NOMO-1 treated with dmso at 0.1 percent for 144 hours (cell line): ENCODE measurements around the gene KRR1.

Experiments
- DNase-seq: peaks from one replicate; lab custom pipeline; 2025; ENCODE audit not compliant: unreplicated experiment; lab: John Stamatoyannopoulos, UW

KRR1 gene

GRCh38 chr12:75511116-75512048 lies at the start of gene KRR1:
Gene KRR1, minus strand, starts transcription at chr12:75511609. Its CDS starts 12 bp downstream, at chr12:75511597.
- DNase-seq, result peak; percentile 93

GRCh38 chr12:75560167-75560566 lies 48.8 kb upstream of the KRR1 start:
- no peak for DNase-seq

- DNase-seq, result no peak
These were observed 46.9 kb upstream of the KRR1 start for GRCh38 chr12:75558287-75558686.

- DNase-seq, result no peak
These were observed 45.0 kb upstream of the KRR1 start for GRCh38 chr12:75556311-75556899.

GRCh38 chr12:75554556-75554880 lies 43.1 kb upstream of the KRR1 start:
- DNase-seq, result no peak

GRCh38 chr12:75553836-75554555 lies 42.6 kb upstream of the KRR1 start:
- DNase-seq, result no peak

GRCh38 chr12:75553398-75553797 lies 42.0 kb upstream of the KRR1 start:
- peak; percentile 43 for DNase-seq

GRCh38 chr12:75551477-75551876 lies 40.1 kb upstream of the KRR1 start:
- no peak for DNase-seq

GRCh38 chr12:75550401-75551240 lies 39.2 kb upstream of the KRR1 start:
- DNase-seq, result no peak

- no peak for DNase-seq
These were observed 38.6 kb upstream of the KRR1 start for GRCh38 chr12:75549989-75550388.

- no peak for DNase-seq
These were observed 37.5 kb upstream of the KRR1 start for GRCh38 chr12:75548879-75549278.

GRCh38 chr12:75545636-75546035 lies 34.2 kb upstream of the KRR1 start:
- DNase-seq, result no peak

GRCh38 chr12:75543529-75543928 lies 32.1 kb upstream of the KRR1 start:
- DNase-seq, result no peak

GRCh38 chr12:75542942-75543341 lies 31.5 kb upstream of the KRR1 start:
- no peak for DNase-seq

GRCh38 chr12:75539889-75540288 lies 28.5 kb upstream of the KRR1 start:
- no peak for DNase-seq

GRCh38 chr12:75533239-75533638 lies 21.8 kb upstream of the KRR1 start:
- no peak for DNase-seq

GRCh38 chr12:75529826-75530225 lies 18.4 kb upstream of the KRR1 start:
- DNase-seq, result no peak

GRCh38 chr12:75529316-75529715 lies 17.9 kb upstream of the KRR1 start:
- no peak for DNase-seq

GRCh38 chr12:75528692-75529091 lies 17.3 kb upstream of the KRR1 start:
- DNase-seq, result no peak

GRCh38 chr12:75528272-75528671 lies 16.9 kb upstream of the KRR1 start:
- no peak for DNase-seq
